Measurements from ENCODE around the gene TYMS.

TYMS gene

DNA sequence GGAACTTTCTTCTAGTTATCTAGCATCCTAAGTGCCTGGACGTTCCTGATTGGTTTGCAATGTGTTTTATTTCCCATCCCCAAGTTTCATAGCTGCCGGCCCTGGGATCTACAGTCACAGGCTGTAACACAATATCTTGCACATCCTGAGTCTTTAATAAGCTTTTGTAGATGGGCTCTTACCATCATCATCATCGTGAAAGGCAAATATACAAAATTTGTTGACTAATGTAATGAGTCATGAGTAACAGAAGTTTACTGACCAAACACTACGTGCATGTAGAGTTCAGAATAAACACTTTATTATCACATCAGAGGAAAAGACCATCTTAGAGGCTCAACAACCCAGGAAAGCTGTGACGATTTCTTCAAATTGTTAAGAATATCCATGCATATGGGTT lies 8.1 kb upstream of the TYMS start:
- peak; percentile 54 for DNase-seq

DNA sequence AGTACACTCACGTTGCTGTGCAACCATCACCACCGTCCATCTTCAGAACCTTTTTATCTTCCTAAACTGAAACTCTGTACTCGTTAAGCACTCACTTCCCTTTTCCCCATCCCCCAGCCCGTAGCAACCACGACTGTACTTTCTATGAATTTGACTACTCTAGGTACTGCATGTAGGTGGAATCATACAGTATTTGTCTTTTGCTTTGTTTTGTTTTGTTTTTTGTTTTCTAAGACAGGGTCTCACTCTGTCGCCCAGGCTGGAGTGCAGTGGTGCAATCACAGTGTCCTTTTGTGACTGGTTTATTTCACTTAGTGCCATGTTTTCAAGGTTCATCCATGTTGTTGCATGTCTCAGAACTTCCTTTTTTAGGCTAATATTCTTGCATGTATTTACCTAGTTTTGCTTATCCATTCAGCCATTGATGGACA lies 7.0 kb upstream of the TYMS start:
- DNase-seq = peak; percentile 14

DNA sequence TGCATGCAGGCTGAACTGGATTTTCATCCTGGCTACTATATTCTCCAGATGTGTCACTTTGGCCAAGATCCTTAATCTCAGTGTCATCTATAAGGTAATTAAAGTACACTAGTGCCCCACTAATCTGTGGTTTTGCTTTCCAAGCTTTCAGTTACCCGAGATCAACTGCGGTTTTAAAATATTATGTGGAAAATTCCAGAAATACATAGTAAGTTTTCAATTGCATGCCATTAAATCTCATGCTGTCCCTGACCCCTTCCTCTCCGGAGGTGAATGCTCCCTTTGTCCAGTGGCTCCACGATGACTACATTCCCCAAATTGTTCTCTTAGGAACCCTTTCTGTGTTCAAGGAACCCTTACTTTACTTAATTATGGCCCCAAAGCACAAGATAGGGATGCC lies 5.3 kb upstream of the TYMS start:
- no peak for DNase-seq

DNA sequence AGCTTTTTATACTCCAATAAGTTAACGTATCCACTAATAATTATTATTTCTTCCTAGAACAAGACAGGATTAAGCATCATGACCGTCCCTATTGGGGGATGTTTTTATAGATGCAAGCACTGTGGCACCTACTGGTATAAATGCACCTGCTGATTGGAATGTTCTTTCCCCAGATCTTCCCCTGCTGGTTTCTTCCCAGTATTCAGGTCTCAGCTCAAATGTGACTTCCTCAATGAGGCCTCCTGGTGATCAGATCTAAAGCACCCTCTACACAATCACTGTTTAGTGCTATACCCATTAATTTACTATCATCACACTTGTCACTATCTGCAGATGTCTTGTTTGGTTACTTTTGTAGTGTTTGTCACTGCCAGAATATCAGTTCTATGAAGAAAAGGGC lies 3.9 kb upstream of the TYMS start:
- DNase-seq = no peak

DNA sequence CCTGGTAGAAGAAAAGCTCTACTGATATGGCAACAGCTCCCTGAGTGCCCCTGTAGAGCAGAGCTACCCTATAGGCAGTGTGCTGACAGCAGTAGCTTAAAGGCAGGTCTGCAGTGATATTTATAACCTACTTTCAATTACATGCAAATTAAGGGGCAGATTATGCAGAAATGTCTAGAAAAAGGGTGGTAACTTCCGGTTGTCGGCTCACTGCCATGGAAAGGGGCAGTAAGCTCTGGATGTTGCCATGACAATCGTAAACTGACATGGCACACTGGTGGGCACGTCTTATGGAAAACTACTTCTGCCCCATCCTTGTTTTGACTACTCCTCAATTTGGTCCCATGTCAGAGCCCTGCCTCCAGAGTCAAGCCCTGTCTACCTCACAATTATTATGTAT lies 2.9 kb upstream of the TYMS start:
- no peak for DNase-seq

DNA sequence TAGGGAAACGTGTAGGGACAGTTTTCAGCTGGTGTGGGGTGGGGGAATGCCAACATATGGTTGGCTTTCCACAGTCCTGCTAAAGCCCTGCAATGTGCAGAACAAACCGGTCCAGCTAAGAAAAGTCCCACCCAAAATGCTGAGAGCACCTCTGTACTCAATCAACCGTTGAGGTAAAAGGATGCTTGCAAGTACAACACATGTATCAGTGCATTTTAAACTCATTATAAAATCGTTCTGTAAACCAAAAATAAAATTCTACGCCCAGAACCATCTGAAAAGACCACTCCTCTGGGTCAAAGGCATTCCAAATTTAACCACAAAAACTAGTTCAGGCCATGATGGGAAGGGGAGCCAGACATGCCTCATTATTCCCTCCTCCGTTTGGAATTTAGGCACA lies 2.0 kb upstream of the TYMS start:
- DNase-seq = no peak

DNA sequence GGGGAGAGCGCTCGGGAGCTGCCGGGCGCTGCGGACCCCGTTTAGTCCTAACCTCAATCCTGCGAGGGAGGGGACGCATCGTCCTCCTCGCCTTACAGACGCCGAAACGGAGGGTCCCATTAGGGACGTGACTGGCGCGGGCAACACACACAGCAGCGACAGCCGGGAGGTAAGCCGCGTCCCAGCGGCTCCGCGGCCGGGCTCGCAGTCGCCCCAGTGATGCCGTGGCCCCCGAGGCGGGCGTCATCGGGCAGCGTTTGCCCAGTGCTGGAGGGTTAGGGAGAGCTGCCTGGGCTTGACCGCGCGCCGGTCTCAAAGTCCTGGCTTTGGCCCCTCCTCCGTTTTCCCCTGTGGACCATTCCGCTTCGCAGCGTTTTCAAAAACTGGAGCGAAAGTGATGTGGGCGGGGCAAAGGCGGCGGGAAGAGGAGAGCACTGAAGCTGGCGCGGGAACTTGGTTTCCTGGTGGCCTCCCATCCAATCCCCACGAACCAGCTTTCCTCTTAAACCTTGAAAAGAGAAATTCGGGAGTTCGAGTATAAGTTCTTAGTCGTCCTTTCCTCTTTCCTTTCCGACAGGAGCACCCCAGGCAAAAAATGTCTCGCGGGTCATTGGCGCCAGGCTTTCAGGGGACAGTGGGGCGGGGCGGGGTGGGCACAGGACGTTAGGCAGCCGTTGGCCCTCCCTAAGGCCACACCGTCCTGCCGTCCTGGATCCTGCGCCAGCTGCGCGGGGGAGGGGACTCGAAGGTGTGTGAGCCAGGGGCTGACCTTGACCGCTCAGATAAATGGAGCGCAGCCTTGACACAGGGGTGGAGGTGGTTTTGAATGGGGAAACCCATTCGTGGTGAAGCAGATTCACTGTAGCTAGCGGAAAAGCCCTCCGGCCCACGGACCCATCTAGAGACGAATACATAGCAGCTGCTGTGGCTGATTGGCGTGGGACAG lies 821 bp downstream of the TYMS start:
- peak; percentile 95 for DNase-seq

DNA sequence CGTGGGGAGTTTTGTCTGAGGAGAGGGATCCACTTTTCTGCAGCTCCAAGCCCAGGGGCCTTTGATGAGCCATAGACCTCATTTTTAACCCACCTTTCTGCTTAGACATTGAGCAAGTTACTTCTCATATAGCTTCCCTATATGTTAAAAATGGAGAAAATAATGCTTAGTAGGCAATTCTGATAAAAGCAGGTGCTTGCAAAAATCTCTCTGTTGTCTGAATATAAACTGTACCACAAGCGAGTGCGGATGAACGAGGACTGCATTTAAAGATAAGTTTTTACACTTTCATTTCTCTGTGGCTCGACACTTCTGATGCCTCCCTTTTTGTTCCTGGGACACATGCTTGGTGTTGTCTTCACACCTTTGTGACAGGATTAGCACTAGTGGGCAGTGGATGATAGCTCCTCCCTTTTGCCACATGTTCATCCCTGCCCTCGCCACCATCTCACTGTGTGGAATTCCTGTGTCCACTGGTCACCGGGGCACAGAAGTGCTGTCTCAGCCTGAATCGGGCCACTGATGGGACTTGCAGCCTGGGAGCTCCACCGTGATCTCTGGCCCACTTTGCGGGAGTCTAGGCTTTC lies 1.6 kb downstream of the TYMS start:
- peak; percentile 19 for DNase-seq

DNA sequence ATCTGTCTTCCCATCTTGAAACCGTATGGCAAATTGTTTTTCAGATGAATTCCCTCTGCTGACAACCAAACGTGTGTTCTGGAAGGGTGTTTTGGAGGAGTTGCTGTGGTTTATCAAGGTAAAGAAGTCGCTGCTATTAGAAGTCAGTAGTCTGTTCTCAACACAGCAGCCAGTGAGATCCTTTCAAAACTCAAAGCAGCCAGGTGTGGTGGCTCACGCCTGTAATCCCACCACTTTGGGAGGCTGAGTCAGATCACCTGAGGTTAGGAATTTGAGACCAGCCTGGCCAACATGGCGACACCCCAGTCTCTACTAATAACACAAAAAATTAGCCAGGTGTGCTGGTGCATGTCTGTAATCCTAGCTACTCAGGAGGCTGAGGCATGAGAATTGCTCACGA lies 2.1 kb downstream of the TYMS start:
- DNase-seq = no peak

DNA sequence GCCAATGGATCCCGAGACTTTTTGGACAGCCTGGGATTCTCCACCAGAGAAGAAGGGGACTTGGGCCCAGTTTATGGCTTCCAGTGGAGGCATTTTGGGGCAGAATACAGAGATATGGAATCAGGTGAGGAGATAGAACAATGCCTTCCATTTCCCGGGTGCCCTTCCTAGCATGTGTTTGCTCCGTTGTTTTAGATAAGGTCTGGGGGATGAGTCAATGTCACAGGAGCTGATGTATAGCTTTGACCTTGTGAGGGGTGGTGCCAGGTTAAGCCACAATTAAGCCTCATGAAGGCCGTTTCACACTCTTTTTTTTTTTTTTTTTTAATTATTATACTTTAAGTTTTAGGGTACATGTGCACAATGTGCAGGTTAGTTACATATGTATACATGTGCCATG lies 4.7 kb downstream of the TYMS start:
- no peak for DNase-seq

DNA sequence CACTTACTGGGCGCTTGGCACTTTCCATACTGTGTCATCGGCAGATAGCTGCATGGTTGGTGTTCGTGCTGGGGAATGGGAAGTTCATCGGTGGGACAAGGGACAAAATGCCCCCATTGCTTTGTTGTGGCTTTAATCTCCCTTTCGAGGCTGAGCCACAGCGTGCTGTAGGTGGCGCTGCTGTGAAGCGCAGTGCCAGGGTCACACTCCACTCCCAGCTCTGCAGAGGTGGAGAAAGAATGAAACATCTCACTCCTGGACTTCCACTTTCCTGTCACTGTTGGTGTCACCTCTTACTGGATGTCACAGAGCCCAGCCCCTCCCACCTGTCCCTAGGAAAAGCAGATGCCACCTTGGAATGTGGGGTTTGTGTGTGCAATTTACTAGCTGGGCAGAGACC lies 8.7 kb downstream of the TYMS start:
- no peak for DNase-seq

DNA sequence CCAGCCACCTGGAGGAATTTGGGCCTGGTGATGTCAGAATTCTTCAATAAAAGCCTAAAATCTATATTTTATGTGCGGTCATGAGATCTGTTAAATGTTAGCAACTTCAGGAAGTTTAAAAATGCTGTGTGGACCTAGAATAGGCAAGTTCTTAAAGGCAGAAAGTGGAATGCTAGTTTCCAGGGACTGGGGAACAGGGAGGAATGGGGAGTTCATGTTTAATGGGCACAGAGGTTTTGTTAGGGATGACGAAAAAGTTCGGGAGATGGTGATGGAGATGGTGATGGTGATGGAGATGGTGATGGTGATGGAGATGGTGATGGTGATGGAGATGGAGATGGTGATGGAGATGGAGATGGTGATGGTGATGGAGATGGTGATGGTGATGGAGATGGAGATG lies 9.2 kb downstream of the TYMS start:
- DNase-seq = no peak

DNA sequence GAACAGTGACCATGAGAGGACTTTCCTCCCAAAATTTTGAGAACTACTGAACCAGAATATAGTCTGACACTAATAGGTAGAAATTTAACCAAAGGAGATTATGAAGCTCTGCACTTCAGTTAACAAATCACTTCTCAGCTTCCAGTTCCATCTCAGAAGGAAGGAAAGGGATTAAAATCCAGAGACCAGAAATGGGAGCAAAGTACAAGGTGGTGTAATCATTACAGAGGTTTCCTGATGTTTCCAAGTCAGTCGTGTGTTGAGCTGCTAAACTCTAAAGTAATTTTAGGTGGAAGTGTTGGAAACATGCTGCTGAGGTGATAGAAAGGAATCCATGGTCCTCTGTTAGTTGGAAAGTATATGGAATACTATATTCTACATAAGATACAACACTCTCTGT lies 10.8 kb downstream of the TYMS start:
- DNase-seq = no peak

DNA sequence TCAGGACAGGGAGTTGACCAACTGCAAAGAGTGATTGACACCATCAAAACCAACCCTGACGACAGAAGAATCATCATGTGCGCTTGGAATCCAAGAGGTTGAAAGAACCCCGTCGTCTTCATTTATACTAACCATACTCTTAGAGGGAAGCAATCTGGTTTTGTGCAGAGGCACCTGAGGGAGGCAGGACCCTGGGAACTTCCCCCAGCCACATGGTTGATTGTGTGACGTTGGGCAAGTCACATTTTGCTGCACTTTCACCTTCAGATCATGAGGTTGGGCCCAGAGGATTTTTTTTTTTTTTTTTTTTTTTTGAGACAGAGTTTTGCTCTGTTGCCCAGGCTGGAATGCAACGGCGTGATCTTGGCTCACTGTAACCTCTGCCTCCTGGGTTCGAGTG lies 11.6 kb downstream of the TYMS start:
- DNase-seq = no peak

DNA sequence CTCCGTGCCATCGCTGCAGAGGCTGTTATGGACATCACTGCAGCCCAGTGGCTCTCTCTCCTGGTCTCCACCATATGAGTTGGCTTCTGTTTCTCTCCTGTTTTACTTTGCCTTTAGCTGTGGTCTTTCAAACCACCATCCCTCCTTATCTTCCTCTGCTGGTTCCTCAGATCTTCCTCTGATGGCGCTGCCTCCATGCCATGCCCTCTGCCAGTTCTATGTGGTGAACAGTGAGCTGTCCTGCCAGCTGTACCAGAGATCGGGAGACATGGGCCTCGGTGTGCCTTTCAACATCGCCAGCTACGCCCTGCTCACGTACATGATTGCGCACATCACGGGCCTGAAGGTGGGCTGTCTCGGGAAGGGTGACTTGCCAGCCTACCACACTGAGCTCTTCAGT lies 13.1 kb downstream of the TYMS start:
- DNase-seq = no peak

DNA sequence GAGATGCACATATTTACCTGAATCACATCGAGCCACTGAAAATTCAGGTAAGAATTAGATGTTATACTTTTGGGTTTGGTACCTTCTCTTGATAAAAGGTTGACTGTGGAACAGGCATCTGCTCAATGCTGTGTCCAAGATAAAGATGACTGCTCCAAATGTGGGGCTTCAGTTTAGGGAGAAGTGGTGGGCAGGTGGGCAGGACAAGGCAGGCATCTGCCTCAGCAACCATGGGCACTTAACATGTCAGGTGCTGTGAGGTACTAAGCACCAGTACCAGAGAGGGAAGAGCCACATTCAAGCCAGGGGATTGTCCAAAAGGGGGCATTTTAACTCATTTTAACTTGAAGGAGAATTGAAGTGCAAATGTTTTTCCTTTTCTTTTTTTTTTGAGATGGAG lies 14.0 kb downstream of the TYMS start:
- no peak for DNase-seq

DNA sequence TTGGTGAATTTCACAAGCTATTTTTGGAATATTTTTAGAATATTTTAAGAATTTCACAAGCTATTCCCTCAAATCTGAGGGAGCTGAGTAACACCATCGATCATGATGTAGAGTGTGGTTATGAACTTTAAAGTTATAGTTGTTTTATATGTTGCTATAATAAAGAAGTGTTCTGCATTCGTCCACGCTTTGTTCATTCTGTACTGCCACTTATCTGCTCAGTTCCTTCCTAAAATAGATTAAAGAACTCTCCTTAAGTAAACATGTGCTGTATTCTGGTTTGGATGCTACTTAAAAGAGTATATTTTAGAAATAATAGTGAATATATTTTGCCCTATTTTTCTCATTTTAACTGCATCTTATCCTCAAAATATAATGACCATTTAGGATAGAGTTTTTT lies 15.9 kb downstream of the TYMS start:
- DNase-seq = no peak

DNA sequence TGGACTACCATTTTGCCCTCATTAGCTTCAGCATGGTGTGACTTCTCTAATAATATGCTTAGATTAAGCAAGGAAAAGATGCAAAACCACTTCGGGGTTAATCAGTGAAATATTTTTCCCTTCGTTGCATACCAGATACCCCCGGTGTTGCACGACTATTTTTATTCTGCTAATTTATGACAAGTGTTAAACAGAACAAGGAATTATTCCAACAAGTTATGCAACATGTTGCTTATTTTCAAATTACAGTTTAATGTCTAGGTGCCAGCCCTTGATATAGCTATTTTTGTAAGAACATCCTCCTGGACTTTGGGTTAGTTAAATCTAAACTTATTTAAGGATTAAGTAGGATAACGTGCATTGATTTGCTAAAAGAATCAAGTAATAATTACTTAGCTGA lies 16.3 kb downstream of the TYMS start:
- no peak for DNase-seq

DNA sequence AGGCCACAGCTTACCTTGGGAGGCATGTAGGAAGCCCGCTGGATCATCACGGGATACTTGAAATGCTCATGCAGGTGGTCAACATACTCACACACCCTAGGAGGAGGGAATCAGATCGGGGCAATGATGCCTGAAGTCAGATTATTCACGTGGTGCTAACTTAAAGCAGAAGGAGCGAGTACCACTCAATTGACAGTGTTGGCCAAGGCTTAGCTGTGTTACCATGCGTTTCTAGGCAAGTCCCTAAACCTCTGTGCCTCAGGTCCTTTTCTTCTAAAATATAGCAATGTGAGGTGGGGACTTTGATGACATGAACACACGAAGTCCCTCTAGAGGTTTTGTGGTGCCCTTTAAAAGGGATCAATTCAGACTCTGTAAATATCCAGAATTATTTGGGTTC lies 17.9 kb downstream of the TYMS start:
- no peak for DNase-seq

DNA sequence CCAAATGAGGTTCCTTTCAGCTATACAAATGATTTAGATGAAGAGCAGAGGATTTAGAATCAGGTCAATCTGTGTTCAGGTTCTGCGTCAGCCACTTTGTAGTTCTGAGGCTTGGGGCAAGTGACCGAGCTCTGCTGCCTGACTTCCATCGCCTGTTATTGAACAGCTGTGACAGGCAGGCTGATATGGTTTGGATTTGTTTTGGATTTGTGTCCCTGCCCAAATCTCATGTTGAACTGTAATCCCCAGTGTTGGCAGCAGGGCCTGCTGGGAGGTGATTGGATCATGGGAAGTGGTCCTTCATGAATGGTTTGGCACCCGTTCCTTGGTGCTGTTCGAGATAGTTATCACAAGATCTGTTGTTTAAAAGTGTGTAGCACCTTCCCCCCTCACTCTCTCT lies 18.6 kb downstream of the TYMS start:
- DNase-seq = no peak

DNA sequence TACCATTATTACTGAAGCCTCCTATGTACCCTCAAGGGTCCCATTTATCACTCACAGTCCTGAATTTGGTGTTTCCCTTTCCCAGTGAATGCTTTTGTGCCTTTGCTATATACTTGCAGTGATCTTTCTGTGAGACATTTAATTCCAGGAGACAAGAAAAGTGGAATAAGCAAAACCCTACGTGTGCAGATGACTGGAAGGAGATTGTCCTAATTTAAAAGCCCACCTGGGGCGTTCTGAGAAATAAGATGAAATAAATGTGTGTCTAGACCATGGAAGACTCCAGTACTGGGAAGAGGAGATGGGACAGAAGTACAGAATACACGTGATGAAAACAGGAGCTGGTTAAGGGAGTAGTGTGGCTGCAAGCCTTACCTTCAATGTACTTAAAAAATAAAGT lies 19.3 kb downstream of the TYMS start:
- no peak for DNase-seq

DNA sequence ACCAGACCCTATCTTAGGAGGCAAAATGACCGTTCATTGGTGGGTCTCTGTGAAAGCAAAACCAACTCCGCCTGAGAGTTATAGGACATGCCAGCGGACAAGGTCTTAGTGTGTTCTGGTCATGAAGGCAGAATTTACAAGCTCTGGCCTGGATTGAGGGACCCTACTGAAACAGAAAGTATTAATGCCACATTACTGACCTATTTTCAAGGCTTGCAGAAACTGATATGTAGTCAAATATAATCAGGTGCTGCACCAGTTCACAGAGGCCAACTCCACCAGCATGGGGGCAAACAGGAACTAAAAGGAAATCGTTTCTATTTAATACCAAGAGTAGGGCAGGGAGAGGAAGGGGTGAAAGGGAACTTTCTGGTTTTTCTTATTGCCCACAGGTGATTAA lies 19.7 kb downstream of the TYMS start:
- DNase-seq = no peak

DNA sequence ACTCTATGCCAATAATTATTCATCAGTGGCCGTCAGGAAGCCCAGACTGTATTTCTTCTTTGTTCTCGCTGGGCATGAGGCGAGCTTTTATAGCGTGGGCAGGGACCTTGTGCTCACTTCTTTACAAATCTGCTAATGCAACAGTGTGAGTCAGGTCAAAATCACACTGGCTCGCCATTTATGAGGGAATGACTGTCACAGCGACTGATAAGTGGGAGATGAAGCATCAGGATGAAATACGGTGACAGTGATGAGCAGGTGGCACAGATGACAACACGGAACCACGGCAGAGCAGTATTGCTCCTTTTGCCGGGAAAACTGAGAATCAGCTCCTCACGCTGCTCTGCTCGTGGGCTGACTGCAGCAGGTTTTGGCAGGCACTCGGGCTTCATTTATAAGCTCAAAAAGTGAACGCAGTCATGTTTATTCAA lies 20.5 kb downstream of the TYMS start:
- DNase-seq = no peak

DNA sequence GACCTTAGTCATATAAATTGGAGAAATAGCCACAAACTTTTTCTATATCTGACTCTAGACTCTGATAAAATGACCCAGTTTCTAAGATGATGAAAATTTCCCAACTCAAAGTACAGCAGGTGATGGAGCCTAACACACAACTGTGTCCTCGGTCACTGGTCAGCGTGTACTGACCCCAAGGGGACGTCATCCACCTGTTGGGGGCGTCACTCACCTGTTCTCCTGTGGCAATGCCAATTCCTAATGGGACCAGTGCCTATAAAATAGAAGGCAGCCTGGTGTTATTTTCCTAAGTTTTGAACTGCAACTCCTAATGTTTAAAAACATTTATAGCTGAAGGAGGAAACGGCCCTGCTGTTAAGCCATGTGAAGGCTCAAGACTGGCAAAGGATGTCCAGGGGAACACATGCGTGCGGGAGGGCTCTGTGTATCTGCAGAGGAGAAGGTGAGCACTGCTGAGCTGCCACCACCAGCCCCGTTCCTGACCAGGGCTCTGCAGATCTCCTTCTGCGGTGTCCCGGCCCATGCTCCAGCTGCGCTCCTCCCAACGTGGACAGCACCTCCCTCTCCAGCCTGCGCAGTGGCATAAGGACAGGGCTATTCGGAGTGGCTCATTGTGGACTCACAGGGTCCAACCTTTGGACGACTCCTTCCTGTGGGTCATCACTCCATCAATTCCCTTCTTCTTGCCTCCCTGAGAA lies 21.2 kb downstream of the TYMS start:
- DNase-seq = no peak

Data from NCI-H748 treated with DMSO at 0.1 percent for 48 hours (cell line).